ENCODE results near the gene OSBPL8. TPM values are rescaled to one million over a fixed set of nuclear protein-coding genes. Genes with fewer than 3 reads are reported as not detected.

OSBPL8 gene
- total RNA-seq, 3 donors from 2014 or later (not counting 1 experiment from before 2014, with no cell fraction given) = 133 to 154 (median 138) TPM

DNA sequence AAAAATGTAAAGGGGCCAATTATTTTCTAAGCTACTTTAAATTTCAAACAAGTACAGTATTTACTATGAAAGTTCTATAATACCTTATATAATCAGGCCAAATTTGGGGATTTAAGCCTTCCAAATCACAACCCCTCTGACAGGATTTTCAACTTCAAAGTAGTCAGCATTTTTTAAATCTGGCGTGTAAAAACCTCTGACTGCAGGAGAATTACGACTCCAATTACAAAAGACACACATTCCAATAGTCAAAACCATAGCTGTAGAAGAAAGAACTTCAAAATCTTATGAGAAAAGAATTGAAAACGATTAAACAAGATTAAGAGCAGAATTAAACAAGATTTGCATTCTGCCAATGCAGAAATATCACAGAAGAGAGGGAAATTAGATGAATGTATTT, 12.7 kb downstream of the OSBPL8 start:
- no peak for DNase-seq
- Histone ChIP-seq H3K36me3 (ENCODE audit: control insufficient read depth, insufficient read depth, low read length) (no peaks in the 10 kb centered on the region), H3K9me3 (ENCODE audit: control insufficient read depth, insufficient read depth, low read length) (no peaks in the 10 kb centered on the region), H3K27ac (ENCODE audit: low read length) (no peak overlapping the region), H3K4me3 (ENCODE audit: low read length) (no peak overlapping the region), H3K27me3 (ENCODE audit: control insufficient read depth, insufficient read depth, low read length) (no peaks in the 10 kb centered on the region), H3K4me1 (ENCODE audit: control insufficient read depth, insufficient read depth, low read length) (peaks cover 5% of the 10 kb centered on the region)
- H3K4me1 Mint-ChIP-seq = peaks cover 56 to 65% of the 10 kb centered on the region in 2 donors
- WGBS (ENCODE audit: insufficient coverage) = 100% methylated on average over 2 of the region's 3 CpGs
- intact Hi-C loops (cut with micrococcal nuclease) = no loop called here
- no peaks in the 10 kb centered on the region for H3K36me3 Mint-ChIP-seq
- peak overlapping the region in 1 of 2 donors; percentile 1 for H3K27ac Mint-ChIP-seq
- TF ChIP-seq, protein P1, sequence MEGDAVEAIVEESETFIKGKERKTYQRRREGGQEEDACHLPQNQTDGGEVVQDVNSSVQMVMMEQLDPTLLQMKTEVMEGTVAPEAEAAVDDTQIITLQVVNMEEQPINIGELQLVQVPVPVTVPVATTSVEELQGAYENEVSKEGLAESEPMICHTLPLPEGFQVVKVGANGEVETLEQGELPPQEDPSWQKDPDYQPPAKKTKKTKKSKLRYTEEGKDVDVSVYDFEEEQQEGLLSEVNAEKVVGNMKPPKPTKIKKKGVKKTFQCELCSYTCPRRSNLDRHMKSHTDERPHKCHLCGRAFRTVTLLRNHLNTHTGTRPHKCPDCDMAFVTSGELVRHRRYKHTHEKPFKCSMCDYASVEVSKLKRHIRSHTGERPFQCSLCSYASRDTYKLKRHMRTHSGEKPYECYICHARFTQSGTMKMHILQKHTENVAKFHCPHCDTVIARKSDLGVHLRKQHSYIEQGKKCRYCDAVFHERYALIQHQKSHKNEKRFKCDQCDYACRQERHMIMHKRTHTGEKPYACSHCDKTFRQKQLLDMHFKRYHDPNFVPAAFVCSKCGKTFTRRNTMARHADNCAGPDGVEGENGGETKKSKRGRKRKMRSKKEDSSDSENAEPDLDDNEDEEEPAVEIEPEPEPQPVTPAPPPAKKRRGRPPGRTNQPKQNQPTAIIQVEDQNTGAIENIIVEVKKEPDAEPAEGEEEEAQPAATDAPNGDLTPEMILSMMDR (IDR thresholded peaks at IDR 0.05) = no peak
- no peak overlapping the region for H3K4me3 Mint-ChIP-seq
- H3K27me3 Mint-ChIP-seq (ENCODE audit: low read depth in 2 of 2) = no peaks in the 10 kb centered on the region
- H3K9me3 Mint-ChIP-seq = no peaks in the 10 kb centered on the region
- ATAC-seq = no peak

DNA sequence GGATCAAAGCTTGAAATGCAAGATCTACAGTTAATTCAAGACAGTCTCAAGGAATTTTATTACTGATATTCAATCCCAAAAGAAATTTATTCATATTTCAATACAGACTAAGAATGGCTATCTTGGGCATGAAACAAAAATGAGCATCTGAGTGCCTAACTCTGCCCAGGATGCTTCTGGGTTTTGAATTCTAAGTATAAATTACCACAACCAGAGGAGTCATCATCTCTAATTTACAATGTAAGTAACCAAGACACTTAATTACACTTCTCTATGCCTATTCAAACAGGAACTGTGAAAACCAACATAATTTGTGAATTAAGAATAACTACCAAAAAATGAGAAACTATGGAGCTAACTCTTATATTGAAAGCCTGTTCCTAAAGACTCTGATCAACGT, 14.1 kb downstream of the OSBPL8 start:
- Histone ChIP-seq H3K4me3 (ENCODE audit: low read length) (no peak overlapping the region), H3K27me3 (ENCODE audit: control insufficient read depth, insufficient read depth, low read length) (no peaks in the 10 kb centered on the region), H3K9me3 (ENCODE audit: control insufficient read depth, insufficient read depth, low read length) (no peaks in the 10 kb centered on the region), H3K36me3 (ENCODE audit: control insufficient read depth, insufficient read depth, low read length) (no peaks in the 10 kb centered on the region), H3K27ac (ENCODE audit: low read length) (no peak overlapping the region), H3K4me1 (ENCODE audit: control insufficient read depth, insufficient read depth, low read length) (peaks cover 3% of the 10 kb centered on the region)
- Mint-ChIP-seq H3K9me3 (no peaks in the 10 kb centered on the region), H3K36me3 (no peaks in the 10 kb centered on the region), H3K4me1 (peaks cover 55 to 62% of the 10 kb centered on the region in 2 donors), H3K4me3 (no peak overlapping the region), H3K27me3 (ENCODE audit: low read depth in 2 of 2) (no peaks in the 10 kb centered on the region), H3K27ac (no peak overlapping the region)
- no CpG with 5 or more reads among the region's 1 CpG for WGBS (ENCODE audit: insufficient coverage)
- DNase-seq (no peak), ATAC-seq (no peak)
- intact Hi-C loops (cut with micrococcal nuclease) = no loop called here
- TF ChIP-seq, protein P1 (IDR thresholded peaks at IDR 0.05) = no peak

GRCh38 chr12:76544601-76545261, 14.8 kb downstream of the OSBPL8 start:
- TF ChIP-seq, protein P1 (IDR thresholded peaks at IDR 0.05) = no peak
- DNase-seq (no peak), ATAC-seq (no peak)
- Histone ChIP-seq H3K9me3 (ENCODE audit: control insufficient read depth, insufficient read depth, low read length) (no peaks in the 10 kb centered on the region), H3K4me3 (ENCODE audit: low read length) (no peak overlapping the region), H3K27me3 (ENCODE audit: control insufficient read depth, insufficient read depth, low read length) (no peaks in the 10 kb centered on the region), H3K4me1 (ENCODE audit: control insufficient read depth, insufficient read depth, low read length) (peaks cover 3% of the 10 kb centered on the region), H3K36me3 (ENCODE audit: control insufficient read depth, insufficient read depth, low read length) (no peaks in the 10 kb centered on the region), H3K27ac (ENCODE audit: low read length) (no peak overlapping the region)
- intact Hi-C loops (cut with micrococcal nuclease) = no loop called here
- no peak overlapping the region for H3K4me3 Mint-ChIP-seq
- H3K9me3 Mint-ChIP-seq = no peaks in the 10 kb centered on the region
- H3K27me3 Mint-ChIP-seq (ENCODE audit: low read depth in 2 of 2) = no peaks in the 10 kb centered on the region
- 90% methylated on average over 3 of the region's 4 CpGs for WGBS (ENCODE audit: insufficient coverage)
- H3K4me1 Mint-ChIP-seq = peaks cover 53 to 61% of the 10 kb centered on the region in 2 donors
- no peaks in the 10 kb centered on the region for H3K36me3 Mint-ChIP-seq
- no peak overlapping the region for H3K27ac Mint-ChIP-seq

All from natural killer cell (primary cell).